ENCODE measurements around the gene TBC1D2.

TBC1D2 gene

GRCh38 chr9:98264516-98264915 lies 9.1 kb upstream of the TBC1D2 start:
- H3K4me3 ChIP-seq (ENCODE audit: low read depth in 1 of 2, low read length in 2 of 2): no peak overlapping the region
- H3K27me3 ChIP-seq (ENCODE audit: insufficient read depth, low read length, poor library complexity): peaks cover 3% of the 10 kb centered on the region
- H4K20me1 ChIP-seq (ENCODE audit: insufficient read depth, low read length): no peaks in the 10 kb centered on the region
- DNase-seq: no peak
- H3K79me2 ChIP-seq (ENCODE audit: insufficient read depth, low read length): no peaks in the 10 kb centered on the region
- H3K4me1 ChIP-seq (ENCODE audit: insufficient read depth, low read length): no peaks in the 10 kb centered on the region
- no peak overlapping the region for H3K27ac ChIP-seq (ENCODE audit: low read length)
- H3K9me3 ChIP-seq (ENCODE audit: insufficient read depth, low read length, severe bottlenecking): no peaks in the 10 kb centered on the region
- H3K9ac ChIP-seq (ENCODE audit: low read depth, low read length): no peak overlapping the region
- ATAC-seq (ENCODE audit: insufficient read depth, low read depth): no peak
- TF ChIP-seq, protein P1, sequence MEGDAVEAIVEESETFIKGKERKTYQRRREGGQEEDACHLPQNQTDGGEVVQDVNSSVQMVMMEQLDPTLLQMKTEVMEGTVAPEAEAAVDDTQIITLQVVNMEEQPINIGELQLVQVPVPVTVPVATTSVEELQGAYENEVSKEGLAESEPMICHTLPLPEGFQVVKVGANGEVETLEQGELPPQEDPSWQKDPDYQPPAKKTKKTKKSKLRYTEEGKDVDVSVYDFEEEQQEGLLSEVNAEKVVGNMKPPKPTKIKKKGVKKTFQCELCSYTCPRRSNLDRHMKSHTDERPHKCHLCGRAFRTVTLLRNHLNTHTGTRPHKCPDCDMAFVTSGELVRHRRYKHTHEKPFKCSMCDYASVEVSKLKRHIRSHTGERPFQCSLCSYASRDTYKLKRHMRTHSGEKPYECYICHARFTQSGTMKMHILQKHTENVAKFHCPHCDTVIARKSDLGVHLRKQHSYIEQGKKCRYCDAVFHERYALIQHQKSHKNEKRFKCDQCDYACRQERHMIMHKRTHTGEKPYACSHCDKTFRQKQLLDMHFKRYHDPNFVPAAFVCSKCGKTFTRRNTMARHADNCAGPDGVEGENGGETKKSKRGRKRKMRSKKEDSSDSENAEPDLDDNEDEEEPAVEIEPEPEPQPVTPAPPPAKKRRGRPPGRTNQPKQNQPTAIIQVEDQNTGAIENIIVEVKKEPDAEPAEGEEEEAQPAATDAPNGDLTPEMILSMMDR (IDR thresholded peaks at IDR 0.05; ENCODE audit: borderline replicate concordance, extremely low read depth, low read length, poor library complexity, severe bottlenecking): no peak
- no peak for TF ChIP-seq EZH2 (IDR thresholded peaks at IDR 0.05; ENCODE audit: borderline replicate concordance, low read depth, low read length, severe bottlenecking)
- H2AFZ ChIP-seq (ENCODE audit: low read depth, low read length): no peak overlapping the region
- no peak overlapping the region for H3K4me2 ChIP-seq (ENCODE audit: insufficient read depth, low read length)
- H3K36me3 ChIP-seq (ENCODE audit: insufficient read depth, low read length): no peaks in the 10 kb centered on the region

GRCh38 chr9:98263482-98264357 lies 8.3 kb upstream of the TBC1D2 start:
- Histone ChIP-seq H3K27me3 (ENCODE audit: insufficient read depth, low read length, poor library complexity) (peaks cover 3% of the 10 kb centered on the region), H3K9ac (ENCODE audit: low read depth, low read length) (no peak overlapping the region), H3K4me2 (ENCODE audit: insufficient read depth, low read length) (no peak overlapping the region), H3K4me1 (ENCODE audit: insufficient read depth, low read length) (no peaks in the 10 kb centered on the region), H3K9me3 (ENCODE audit: insufficient read depth, low read length, severe bottlenecking) (no peaks in the 10 kb centered on the region), H4K20me1 (ENCODE audit: insufficient read depth, low read length) (no peaks in the 10 kb centered on the region), H3K79me2 (ENCODE audit: insufficient read depth, low read length) (no peaks in the 10 kb centered on the region), H3K36me3 (ENCODE audit: insufficient read depth, low read length) (no peaks in the 10 kb centered on the region), H2AFZ (ENCODE audit: low read depth, low read length) (no peak overlapping the region), H3K27ac (ENCODE audit: low read length) (no peak overlapping the region), H3K4me3 (ENCODE audit: low read depth in 1 of 2, low read length in 2 of 2) (no peak overlapping the region)
- DNase-seq: peak; percentile 83
- TF ChIP-seq, protein P1 (IDR thresholded peaks at IDR 0.05; ENCODE audit: borderline replicate concordance, extremely low read depth, low read length, poor library complexity, severe bottlenecking): peak; percentile 97
- no peak for TF ChIP-seq EZH2 (IDR thresholded peaks at IDR 0.05; ENCODE audit: borderline replicate concordance, low read depth, low read length, severe bottlenecking)
- ATAC-seq (ENCODE audit: insufficient read depth, low read depth): peak; percentile 100

- no peaks in the 10 kb centered on the region for H3K36me3 ChIP-seq (ENCODE audit: insufficient read depth, low read length)
- peaks cover 3% of the 10 kb centered on the region for H3K27me3 ChIP-seq (ENCODE audit: insufficient read depth, low read length, poor library complexity)
- no peak overlapping the region for H3K4me2 ChIP-seq (ENCODE audit: insufficient read depth, low read length)
- no peaks in the 10 kb centered on the region for H3K79me2 ChIP-seq (ENCODE audit: insufficient read depth, low read length)
- no peaks in the 10 kb centered on the region for H3K4me1 ChIP-seq (ENCODE audit: insufficient read depth, low read length)
- no peak overlapping the region for H2AFZ ChIP-seq (ENCODE audit: low read depth, low read length)
- H3K9me3 ChIP-seq (ENCODE audit: insufficient read depth, low read length, severe bottlenecking): no peaks in the 10 kb centered on the region
- H3K27ac ChIP-seq (ENCODE audit: low read length): no peak overlapping the region
- no peak overlapping the region for H3K4me3 ChIP-seq (ENCODE audit: low read depth in 1 of 2, low read length in 2 of 2)
- no peaks in the 10 kb centered on the region for H4K20me1 ChIP-seq (ENCODE audit: insufficient read depth, low read length)
- TF ChIP-seq, protein P1 (IDR thresholded peaks at IDR 0.05; ENCODE audit: borderline replicate concordance, extremely low read depth, low read length, poor library complexity, severe bottlenecking): no peak
- no peak for TF ChIP-seq EZH2 (IDR thresholded peaks at IDR 0.05; ENCODE audit: borderline replicate concordance, low read depth, low read length, severe bottlenecking)
- no peak overlapping the region for H3K9ac ChIP-seq (ENCODE audit: low read depth, low read length)
- no peak for DNase-seq
- ATAC-seq (ENCODE audit: insufficient read depth, low read depth): no peak
Observed at GRCh38 chr9:98263080-98263479, 7.6 kb upstream of the TBC1D2 start.
